Heart left ventricle (tissue), 13 donors: ENCODE results near the gene SORCS2.

Experiments
- CTCF ChIP-seq, 12 donors: fragments of 200-600 bp; sonication (generic) in 4 of 12; IDR thresholded peaks; one replicate each; pipeline versions ENCODE4 v1.5.0 to v1.8.0; 2018 to 2022; ENCODE audit warnings: antibody characterized with exemption in 12 of 12, mild to moderate bottlenecking in 5 of 12
- POLR2A ChIP-seq, 2 donors: fragments of 450-650 bp; IDR thresholded peaks; one replicate each; pipeline ENCODE4 v1.6.1; 2017; ENCODE audit warnings: antibody characterized with exemption in 2 of 2, mild to moderate bottlenecking in 2 of 2, moderate library complexity in 2 of 2
- donor health status: ischemic (EF 13 %, LVEDD 7.1; RV severe dilation, severe dysfunction).
- donor health status: DM: no; HTN: yes; CAD: no.
- donor health status: DM: no; HTN: no; CAD: no.
- donor health status: ischemic (EF 25% LVEDD 6.9; RV normal size, moderate dysfunction).
- donor health status: ischemic (EF 25% LVEDD 5.7; RV mildly dilated, moderate dysfunction).
- donor health status: ischemic (EF 35%, LVEDD 5.7; RV mildly dilated, moderate dysfunction).
- donor health status: nonischemic (EF 11% LVEDD 7.7; RV severe dilation, severe dysfunction).
- donor health status: DM: yes; HTN: yes; CAD: no.
- donor health status: PGD.
- donor health status: ischemic (EF 29% LVEDD 5.4; RV normal size, mild dysfunction).
- donor health status: nonischemic (EF 23%, LVEDD 6.1; RV moderate dilation, normal function).

GRCh38 chr4:7691982-7692381 lies 499.6 kb downstream of the SORCS2 start:
- TF ChIP-seq POLR2A (IDR thresholded peaks at IDR 0.05) = no peak
- TF ChIP-seq CTCF (IDR thresholded peaks at IDR 0.05) = no peak
